ENCODE results near the gene ACSL4. TPM values are rescaled to one million over a fixed set of nuclear protein-coding genes. Genes with fewer than 3 reads are reported as not detected.
"Not testable (repeated sequence)": the region's sequence is repeated elsewhere in the genome, so short reads cannot be mapped to it uniquely, and the experiment has no call there.

Gene ACSL4
- polyA plus RNA-seq, 6 donors from 2014 or later = 5.4 to 12.6 (median 9.3) TPM

GRCh38 chrX:109681475-109682081 lies 51.5 kb downstream of the ACSL4 start:
- Mint-ChIP-seq H3K4me3 (peak overlapping the region in 1 of 8 donors; percentile 1), H3K9me3 (no peaks in the 10 kb centered on the region), H3K27me3 (no peaks in the 10 kb centered on the region), H3K27ac (no peak overlapping the region), H3K4me1 (peaks cover 0 to 4% (median 0%) of the 10 kb centered on the region in 3 donors), H3K36me3 (peaks cover 0 to 7% of the 10 kb centered on the region in 2 donors)
- DNase-seq = no peak
- no peak for ATAC-seq (ENCODE audit: low read depth in 2 of 2)

DNA sequence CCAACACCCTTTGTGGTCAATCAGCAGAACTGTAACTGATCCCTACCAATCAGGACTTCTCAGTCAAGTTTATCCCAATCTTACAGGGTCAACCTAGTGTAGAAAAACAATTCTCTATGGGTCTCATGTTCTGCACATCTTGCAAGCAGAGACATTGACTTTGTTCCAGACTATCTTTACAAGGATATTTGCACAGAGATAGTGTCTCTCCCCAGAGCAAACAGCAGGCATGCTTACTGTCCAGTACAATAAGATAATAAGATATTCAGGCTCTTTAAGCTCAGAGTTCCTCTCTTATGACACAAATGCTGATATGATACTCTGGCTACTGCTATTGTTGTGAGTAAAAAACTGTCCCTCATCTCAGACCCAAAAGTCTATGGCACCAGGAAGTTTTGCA lies 53.2 kb downstream of the ACSL4 start:
- DNase-seq = no peak
- no peak overlapping the region for H3K27ac Mint-ChIP-seq
- ATAC-seq (ENCODE audit: low read depth in 2 of 2) = no peak
- H3K27me3 Mint-ChIP-seq = no peaks in the 10 kb centered on the region
- peaks cover 0 to 4% (median 0%) of the 10 kb centered on the region in 3 donors for H3K4me1 Mint-ChIP-seq
- H3K4me3 Mint-ChIP-seq = no peak overlapping the region
- H3K9me3 Mint-ChIP-seq = no peaks in the 10 kb centered on the region
- peaks cover 0 to 11% of the 10 kb centered on the region in 2 donors for H3K36me3 Mint-ChIP-seq

DNA sequence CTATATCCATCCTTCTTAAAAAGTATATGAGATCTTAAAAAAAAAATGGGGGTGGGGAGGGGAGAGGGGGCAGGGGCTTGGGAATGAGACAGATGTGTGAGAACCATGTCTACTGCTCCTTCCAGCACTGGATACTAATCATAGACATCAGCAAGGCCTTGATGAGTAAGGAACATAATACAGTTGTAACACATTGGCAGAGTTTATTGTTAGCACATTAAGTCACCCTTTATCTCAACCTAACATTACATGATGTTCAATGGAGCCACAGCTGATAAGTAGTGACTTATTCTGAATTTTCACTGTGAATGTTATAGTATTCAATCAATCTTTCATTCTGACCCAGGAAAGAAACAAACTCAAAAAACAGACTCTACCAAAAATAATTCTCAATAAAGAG lies 60.8 kb downstream of the ACSL4 start:
- H3K4me3 Mint-ChIP-seq = no peak overlapping the region
- H3K36me3 Mint-ChIP-seq = peaks cover 0 to 13% of the 10 kb centered on the region in 2 donors
- H3K9me3 Mint-ChIP-seq = peaks cover 0 to 2% (median 0%) of the 10 kb centered on the region in 7 donors
- no peak for DNase-seq
- no peaks in the 10 kb centered on the region for H3K27me3 Mint-ChIP-seq
- no peak for ATAC-seq (ENCODE audit: low read depth in 2 of 2)
- H3K4me1 Mint-ChIP-seq = no peaks in the 10 kb centered on the region
- H3K27ac Mint-ChIP-seq = peak overlapping the region in 1 of 6 donors; percentile 10

- not testable (repeated sequence) for H3K4me1 Mint-ChIP-seq; H3K4me3 Mint-ChIP-seq; ATAC-seq (ENCODE audit: low read depth in 2 of 2); DNase-seq; H3K27me3 Mint-ChIP-seq; H3K27ac Mint-ChIP-seq; H3K36me3 Mint-ChIP-seq; H3K9me3 Mint-ChIP-seq
Measured at GRCh38 chrX:109671170-109671569, 61.9 kb downstream of the ACSL4 start.

DNA sequence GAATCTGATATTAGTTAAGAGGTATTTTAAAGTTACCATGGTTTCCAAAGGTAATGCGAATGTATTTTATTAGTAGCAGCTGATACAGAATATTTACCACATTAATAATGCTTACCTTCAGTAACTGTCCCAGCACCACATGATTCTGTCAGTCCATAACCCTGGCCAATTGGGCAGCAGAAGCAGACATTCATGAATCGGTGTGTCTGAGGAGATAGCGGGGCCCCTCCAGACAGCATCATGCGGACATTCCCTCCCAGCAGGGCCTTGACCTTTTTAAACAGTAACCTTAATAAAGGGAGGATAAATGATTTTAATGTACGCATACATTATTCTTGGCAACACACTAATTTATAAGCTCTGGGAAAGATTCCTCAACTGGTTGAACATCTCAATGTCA lies 65.1 kb downstream of the ACSL4 start:
- Mint-ChIP-seq H3K27ac (no peak overlapping the region), H3K4me3 (no peak overlapping the region), H3K36me3 (peaks cover 0 to 8% of the 10 kb centered on the region in 2 donors), H3K4me1 (no peaks in the 10 kb centered on the region), H3K9me3 (peaks cover 0 to 2% (median 0%) of the 10 kb centered on the region in 7 donors), H3K27me3 (no peaks in the 10 kb centered on the region)
- ATAC-seq (ENCODE audit: low read depth in 2 of 2) = no peak
- DNase-seq = no peak

DNA sequence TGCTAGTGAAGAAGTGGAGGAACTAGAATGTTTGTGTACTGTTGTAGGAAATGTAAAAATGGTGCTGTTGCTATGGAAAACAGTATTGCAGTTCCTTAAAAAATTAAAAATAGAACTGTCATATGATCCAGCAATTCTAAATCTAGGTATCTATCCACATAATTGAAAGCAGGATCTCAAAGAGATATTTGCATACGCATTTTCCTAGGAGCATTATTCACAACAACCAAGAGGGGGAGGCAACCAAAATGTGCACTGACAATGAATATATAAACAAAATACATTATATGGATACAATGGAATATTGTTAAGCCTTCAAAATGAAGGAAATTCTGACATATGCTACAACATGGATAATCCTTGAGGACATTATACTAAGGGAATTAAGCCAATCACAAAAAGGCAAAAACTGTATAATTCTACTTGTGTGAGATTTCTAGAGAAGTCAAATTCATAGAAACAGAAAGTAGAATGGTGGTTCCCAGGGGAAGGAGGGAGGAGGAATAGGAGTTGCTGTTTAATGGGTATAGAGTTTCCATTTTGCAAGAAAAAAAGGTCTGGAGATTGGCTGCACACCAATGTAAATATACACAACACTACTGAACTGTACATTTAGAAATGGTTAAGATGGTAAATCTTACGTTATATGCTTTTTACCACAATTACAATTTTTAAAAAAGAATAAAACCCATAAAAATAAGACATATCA lies 72.5 kb downstream of the ACSL4 start:
- Mint-ChIP-seq H3K4me1 (peaks cover 0 to 5% (median 0%) of the 10 kb centered on the region in 3 donors), H3K27me3 (no peaks in the 10 kb centered on the region), H3K4me3 (no peak overlapping the region), H3K27ac (peak overlapping the region in 1 of 6 donors; percentile 28), H3K9me3 (peaks cover 0 to 11% (median 4%) of the 10 kb centered on the region in 7 donors), H3K36me3 (peaks cover 14 to 15% of the 10 kb centered on the region in 2 donors)
- no peak for ATAC-seq (ENCODE audit: low read depth in 2 of 2)
- no peak for DNase-seq

GRCh38 chrX:109658391-109658790 lies 74.7 kb downstream of the ACSL4 start:
- Mint-ChIP-seq H3K4me3 (peak overlapping the region in 1 of 8 donors; percentile 47), H3K4me1 (peaks cover 0 to 5% (median 0%) of the 10 kb centered on the region in 3 donors), H3K36me3 (peaks cover 14 to 15% of the 10 kb centered on the region in 2 donors), H3K27me3 (no peaks in the 10 kb centered on the region), H3K27ac (peak overlapping the region in 2 of 6 donors; percentile 34 to 60), H3K9me3 (peaks cover 0 to 11% (median 4%) of the 10 kb centered on the region in 7 donors)
- no peak for ATAC-seq (ENCODE audit: low read depth in 2 of 2)
- DNase-seq = no peak

GRCh38 chrX:109657364-109657763 lies 75.7 kb downstream of the ACSL4 start:
- not testable (repeated sequence) for H3K27me3 Mint-ChIP-seq; H3K4me3 Mint-ChIP-seq; H3K4me1 Mint-ChIP-seq; H3K27ac Mint-ChIP-seq; ATAC-seq (ENCODE audit: low read depth in 2 of 2); DNase-seq
- H3K9me3 Mint-ChIP-seq = peaks cover 0 to 11% (median 4%) of the 10 kb centered on the region in 7 donors
- peaks cover 14 to 15% of the 10 kb centered on the region in 2 donors for H3K36me3 Mint-ChIP-seq

GRCh38 chrX:109656774-109657173 lies 76.3 kb downstream of the ACSL4 start:
- Mint-ChIP-seq H3K9me3 (peaks cover 0 to 11% (median 4%) of the 10 kb centered on the region in 7 donors), H3K27ac (peak overlapping the region in 1 of 6 donors; percentile 28), H3K27me3 (no peaks in the 10 kb centered on the region), H3K4me3 (no peak overlapping the region), H3K4me1 (peaks cover 0 to 5% (median 0%) of the 10 kb centered on the region in 3 donors), H3K36me3 (peaks cover 14 to 15% of the 10 kb centered on the region in 2 donors)
- ATAC-seq (ENCODE audit: low read depth in 2 of 2) = no peak
- no peak for DNase-seq

DNA sequence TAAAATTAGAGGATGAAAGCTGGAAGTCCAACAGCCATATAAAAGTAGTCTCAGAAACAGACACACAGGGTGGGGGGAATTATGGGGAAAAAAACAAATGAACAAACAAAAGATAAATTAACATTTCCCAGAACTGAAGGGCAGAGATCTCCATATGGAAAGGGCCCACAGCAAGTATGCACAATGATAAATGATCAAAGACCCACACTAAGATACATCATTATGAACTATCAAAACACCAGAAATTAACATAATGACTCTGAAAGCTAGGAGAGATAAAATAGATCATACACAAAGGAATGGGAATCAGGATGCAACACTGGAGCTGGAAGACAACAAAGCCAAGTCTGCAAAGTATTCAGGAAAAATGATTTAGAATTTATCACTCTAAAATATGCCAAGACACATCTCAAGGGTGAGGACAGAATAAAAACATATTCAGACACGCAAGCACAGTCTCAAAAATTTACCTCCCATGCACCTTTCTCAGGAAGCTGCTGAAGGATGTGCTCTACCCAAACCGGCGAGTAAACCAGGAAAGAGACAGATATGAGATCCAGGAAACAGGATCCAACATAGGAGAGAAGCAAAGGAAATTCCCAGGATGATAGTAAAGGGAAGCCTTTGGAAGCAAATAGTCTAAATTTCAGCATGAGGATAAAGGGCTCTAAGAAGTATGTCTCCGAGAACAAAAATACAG lies 77.4 kb downstream of the ACSL4 start:
- DNase-seq (no peak), ATAC-seq (ENCODE audit: low read depth in 2 of 2) (no peak)
- H3K27me3 Mint-ChIP-seq = no peaks in the 10 kb centered on the region
- H3K4me1 Mint-ChIP-seq = peaks cover 0 to 3% (median 0%) of the 10 kb centered on the region in 3 donors
- no peak overlapping the region for H3K4me3 Mint-ChIP-seq
- H3K9me3 Mint-ChIP-seq = peaks cover 0 to 11% (median 4%) of the 10 kb centered on the region in 7 donors
- H3K36me3 Mint-ChIP-seq = peaks cover 13 to 15% of the 10 kb centered on the region in 2 donors
- peak overlapping the region in 2 of 6 donors; percentile 22 to 91 for H3K27ac Mint-ChIP-seq

- peak overlapping the region in 2 of 6 donors; percentile 22 to 84 for H3K27ac Mint-ChIP-seq
- H3K27me3 Mint-ChIP-seq = no peaks in the 10 kb centered on the region
Measured at GRCh38 chrX:109654516-109655109, 78.4 kb downstream of the ACSL4 start.

GRCh38 chrX:109644671-109645070 lies 88.4 kb downstream of the ACSL4 start:
- not testable (repeated sequence) for ATAC-seq (ENCODE audit: low read depth in 2 of 2); H3K36me3 Mint-ChIP-seq

More at GRCh38 chrX:109654516-109655109, 78.4 kb downstream of the ACSL4 start:
- peaks cover 0 to 11% (median 4%) of the 10 kb centered on the region in 7 donors for H3K9me3 Mint-ChIP-seq
- H3K4me3 Mint-ChIP-seq = no peak overlapping the region
- no peak for ATAC-seq (ENCODE audit: low read depth in 2 of 2)
- no peaks in the 10 kb centered on the region for H3K4me1 Mint-ChIP-seq
- peaks cover 5 to 15% of the 10 kb centered on the region in 2 donors for H3K36me3 Mint-ChIP-seq
- DNase-seq = no peak

DNA sequence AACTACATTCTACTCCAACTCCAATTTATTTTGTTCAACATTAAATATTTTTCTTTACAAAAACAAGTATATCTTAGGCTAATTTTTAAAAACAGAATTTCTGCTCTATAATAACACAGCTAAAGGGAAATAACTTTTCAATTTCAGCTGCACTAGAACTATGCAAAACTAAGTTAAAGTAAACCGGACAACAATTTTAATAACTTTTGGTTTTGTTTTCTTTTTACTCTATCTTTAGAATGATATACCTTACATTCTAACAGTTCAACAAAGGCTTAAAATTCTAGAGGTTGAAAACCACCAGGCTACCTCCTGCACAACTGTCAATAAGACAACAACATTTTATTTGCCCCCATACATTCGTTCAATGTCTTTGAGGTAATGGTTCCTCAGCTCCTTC lies 89.4 kb downstream of the ACSL4 start:
- Mint-ChIP-seq H3K36me3 (no peaks in the 10 kb centered on the region), H3K4me1 (peaks cover 0 to 5% (median 0%) of the 10 kb centered on the region in 3 donors), H3K27ac (no peak overlapping the region), H3K9me3 (peaks cover 0 to 2% (median 0%) of the 10 kb centered on the region in 7 donors), H3K27me3 (no peaks in the 10 kb centered on the region), H3K4me3 (no peak overlapping the region)
- ATAC-seq (ENCODE audit: low read depth in 2 of 2) (no peak), DNase-seq (no peak)

More at GRCh38 chrX:109644671-109645070, 88.4 kb downstream of the ACSL4 start:
- H3K9me3 Mint-ChIP-seq, H3K4me3 Mint-ChIP-seq, H3K4me1 Mint-ChIP-seq, DNase-seq, H3K27me3 Mint-ChIP-seq, H3K27ac Mint-ChIP-seq: not testable (repeated sequence)

All from naive B cell (primary cell).